Middle frontal gyrus (tissue), 1 donor: ENCODE measurements around the gene EIF4G2.

Source experiments
- DNase-seq: peaks from one replicate; pipeline ENCODE4 v3.0.0-alpha.2; 2015; ENCODE audit warnings: low spot score; ENCODE audit errors: extremely low spot score

EIF4G2 gene

DNA sequence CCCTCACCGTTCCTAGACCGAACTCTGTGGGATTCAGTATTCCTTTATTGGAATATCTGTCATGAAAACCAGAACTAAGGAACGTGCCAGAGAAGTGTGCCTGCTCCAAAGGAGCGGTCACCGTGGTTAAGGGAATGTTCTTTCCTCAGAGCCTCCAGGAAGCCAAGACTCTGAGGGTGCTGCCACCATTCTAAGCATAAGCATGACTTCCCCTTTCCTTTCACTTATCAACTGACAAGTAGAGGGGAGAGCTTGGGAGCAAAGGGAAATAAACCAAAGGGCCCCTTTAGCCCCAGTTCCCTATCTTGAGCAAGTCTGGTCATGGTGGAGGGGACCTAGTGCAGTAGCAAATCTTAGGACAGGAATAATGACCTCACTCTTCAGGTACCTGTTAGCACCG, 30.9 kb downstream of the EIF4G2 start:
- no peak for DNase-seq

DNA sequence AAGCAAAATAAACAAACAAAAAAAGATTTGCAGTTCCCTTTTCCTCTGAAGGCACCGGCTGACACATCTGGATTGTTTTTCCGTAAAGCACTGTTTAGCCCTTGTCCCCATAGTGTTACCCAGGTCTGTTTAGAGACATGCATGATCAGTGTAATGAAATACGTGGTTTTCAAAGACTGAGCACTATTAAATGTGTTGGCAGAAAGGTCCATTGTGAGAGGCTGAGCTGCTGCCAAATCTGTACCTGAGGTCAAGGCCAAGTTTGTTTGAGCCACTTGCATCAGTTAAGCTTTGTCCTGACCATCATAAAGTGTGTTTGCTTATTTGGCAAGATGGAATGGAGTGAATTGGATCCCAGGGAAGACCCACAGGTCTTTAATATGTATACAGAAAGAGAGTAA, 31.3 kb downstream of the EIF4G2 start:
- DNase-seq = no peak

DNA sequence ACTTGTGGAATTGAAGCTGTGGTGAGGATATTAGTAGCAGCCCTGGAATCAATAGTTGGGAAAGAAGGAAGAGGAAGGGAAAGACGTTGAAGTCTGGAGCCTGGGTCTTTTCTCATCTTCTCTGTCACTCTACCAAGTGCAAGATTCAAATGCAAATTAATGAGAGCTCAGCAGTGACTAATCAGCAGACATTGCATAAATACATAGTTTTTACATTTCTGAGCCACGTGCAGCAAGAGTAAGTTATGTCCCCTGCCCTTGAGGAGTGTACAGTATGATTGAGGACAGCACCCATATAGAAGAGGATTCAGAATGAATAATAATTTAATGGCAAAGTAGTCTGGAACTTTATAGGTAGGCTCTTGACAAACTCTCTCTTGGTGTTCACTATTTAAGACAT, 33.9 kb downstream of the EIF4G2 start:
- no peak for DNase-seq

DNA sequence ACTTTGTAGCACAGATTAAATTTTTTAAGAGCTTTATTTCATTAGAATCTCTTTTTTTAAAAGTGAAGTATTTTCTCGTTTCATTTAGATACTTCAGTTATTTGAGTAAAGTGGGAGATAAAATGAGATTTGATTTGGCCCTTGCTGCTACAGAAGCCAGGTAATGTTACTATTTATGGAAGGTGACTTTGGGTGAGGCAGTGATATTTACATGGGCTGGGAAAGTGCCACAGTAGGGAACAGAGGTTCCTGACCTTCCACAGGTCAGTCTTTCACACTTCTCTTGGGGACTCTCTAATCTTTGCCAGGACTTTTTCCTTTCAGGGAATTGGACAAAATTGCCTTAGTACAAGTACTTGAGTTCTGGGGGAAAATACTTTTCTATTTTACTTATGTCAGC, 37.3 kb downstream of the EIF4G2 start:
- no peak for DNase-seq

DNA sequence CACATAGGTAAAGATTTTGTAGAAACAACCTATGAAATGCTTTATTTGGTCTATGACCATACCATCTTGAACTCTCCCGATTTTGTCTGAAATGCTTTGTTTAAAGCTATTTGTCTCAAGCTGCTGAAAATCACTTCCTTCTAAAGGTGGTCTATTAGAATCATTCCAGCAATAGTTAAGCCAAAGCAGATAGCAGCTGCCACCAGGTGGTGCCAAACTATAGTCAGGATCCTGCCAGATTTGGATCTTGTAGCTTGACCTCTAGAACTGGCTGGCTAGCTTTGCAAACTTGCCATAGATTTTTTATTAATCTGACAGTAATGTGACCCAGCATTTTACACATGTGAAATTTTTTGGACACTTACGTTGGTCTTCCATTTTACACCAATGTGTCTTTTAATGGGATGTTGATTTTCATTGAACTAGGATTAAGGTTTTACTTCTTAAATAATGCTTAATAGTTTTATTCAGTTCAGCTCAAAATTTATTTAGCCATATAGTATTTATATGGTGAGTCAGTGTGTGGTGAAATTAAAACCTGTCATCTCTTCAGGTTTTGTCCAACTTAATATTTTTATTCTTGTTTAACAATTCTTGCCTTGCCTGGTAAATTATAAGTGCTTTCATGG, 38.0 kb downstream of the EIF4G2 start:
- DNase-seq = peak; percentile 49

DNA sequence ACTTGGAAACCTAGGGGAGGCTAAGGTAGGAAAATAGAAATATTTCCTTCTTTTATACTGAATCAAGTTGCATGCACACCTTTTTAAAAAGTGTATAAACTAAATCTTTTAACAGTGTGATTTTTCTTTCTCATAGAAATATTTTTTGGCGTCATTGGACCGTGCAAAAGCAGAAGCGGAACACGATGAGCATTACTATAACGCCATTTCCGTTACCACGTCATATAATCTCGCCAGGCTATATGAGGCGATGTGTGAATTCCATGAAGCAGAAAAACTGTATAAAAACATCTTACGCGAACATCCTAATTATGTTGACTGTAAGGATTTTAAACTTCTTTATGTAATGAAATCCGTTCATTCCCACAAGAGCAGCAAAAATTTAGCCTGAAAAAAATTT, 44.3 kb downstream of the EIF4G2 start:
- DNase-seq = no peak

DNA sequence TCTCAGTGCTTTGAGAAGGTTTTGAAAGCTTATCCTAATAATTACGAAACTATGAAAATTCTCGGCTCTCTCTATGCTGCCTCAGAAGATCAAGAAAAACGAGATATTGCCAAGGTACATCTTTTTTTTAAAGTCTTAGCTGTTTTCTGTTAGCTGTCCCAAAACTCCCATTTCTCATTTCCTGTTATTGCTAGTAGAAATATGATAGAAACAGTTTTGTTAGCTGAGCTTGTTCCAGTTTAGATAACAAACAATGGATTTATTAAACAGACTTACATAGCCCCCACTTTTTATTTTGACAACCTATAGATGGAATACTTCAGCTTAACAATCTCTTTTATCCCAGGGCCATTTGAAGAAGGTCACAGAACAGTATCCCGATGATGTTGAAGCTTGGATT, 45.0 kb downstream of the EIF4G2 start:
- DNase-seq = no peak

DNA sequence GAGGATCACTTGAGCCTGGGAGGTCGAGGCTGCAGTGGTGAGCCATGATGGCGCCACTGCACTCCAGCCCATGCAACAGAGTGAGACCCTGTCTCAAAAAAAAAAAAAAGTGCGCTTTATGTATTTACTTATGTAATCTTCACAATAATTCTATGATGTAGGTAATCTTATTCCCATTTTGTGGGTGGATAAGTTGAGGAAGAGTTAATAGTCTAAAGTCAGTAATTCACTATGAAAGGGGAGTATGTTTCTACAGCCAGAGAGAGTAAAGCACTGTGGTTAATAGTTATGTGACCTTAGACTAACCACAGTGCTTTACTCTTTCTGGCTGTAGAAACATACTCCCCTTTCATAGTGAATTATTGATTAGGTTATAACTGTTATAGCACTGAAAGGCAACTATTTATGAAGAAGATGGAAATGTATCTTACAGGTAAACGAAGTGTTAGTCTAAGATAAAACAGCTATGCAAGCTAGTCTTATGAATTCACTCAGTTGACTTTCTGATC, 45.8 kb downstream of the EIF4G2 start:
- DNase-seq = no peak

DNA sequence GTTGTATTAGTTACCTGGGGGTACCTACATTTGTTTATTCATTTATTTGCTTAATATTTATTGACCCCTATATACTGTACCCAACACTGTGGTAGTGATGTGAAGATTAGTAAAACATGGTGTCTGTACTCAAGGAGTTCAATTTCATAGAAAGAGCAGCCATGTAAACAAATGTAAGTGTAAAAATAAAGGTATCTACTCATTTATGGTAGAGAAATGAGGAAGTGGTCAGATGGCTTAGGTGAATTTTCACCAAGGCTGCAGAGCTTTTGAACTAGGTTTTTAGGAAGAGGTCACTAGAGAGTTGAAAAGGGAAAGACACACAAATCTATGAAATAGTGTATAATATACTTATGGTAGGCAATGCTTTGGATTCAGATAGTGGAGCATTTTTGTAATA, 46.5 kb downstream of the EIF4G2 start:
- no peak for DNase-seq

DNA sequence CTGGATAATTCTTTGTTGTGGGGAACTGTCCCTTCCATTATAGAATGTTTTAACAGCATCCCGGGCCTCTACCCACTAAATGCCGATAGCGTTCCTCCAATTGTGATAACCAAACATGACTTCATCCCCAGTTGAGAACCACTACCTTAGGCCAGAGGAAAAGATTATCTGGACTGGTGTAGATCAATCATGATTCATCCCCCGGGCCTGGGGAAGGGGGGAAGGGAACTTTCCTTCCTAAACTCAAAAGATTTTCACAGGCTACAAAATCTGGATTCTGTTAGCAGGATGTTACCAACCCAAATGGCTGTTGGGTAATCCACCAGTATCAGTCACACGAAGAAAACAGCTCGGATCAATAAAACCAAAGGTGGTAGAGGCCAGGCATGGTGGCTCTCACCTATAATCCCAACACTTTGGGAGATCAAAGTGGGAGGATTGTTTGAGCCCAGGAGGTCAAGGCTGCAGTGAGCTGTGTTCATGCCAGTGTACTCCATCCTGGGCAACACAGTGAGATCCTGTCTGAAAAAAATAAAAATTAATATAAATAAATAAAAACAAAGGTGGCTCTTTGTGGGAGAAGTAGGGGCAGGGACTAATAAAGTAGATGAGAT, 47.5 kb downstream of the EIF4G2 start:
- DNase-seq = no peak

DNA sequence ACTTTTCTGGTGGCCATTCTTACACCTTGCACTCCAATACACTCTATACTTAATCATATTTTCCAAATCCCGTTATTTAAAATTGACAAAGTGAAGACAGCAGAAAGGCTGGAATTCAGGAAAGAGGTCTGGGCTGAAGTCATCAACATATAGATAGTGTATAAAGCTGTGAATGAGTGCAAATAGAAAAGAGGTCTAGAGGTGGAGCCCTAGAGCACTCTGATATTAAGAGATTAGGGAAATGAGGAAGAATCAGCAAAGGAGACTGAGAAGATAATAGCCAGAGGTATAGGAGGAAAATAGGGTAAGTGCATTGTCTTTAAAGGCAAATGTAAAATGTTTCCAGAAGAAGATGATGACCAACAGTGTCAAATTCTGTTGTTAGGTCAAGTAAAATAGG, 49.8 kb downstream of the EIF4G2 start:
- DNase-seq = no peak

DNA sequence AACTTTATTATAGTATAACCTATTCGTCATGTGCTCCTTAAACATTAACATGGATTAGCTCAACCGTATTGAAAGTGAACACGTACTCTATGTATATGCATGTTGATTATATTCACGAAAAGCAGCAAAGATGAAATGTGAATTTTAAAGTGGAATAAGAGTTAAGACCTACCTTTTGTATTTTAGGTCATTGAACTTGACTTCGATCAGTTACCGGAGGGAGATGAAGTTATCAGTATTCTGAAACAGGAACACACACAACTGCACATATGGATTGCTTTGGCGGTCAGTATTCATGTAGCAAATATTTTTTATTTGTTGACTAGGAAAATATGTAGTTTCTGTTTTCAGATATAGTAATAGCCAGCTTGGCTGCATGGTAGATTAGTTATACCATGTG, 56.2 kb downstream of the EIF4G2 start:
- no peak for DNase-seq

DNA sequence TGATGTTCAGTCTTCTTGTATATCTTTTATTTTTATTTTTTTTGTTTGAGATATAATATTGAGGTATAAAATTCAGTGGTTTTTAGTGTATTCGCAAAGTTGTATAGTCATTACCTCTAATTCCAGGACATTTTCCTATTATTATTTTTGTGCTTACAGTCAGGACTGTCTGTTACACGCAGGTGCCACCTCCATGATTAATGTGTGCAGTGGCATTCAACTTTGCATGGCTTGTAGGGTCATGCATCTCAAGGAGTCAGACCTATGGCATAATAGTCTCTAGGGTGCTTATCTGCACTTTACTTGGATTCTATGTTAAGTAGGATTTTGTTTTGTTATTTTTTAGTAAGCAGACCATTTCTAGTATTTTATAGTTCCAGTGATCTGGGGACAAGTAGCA, 56.7 kb downstream of the EIF4G2 start:
- DNase-seq = no peak

DNA sequence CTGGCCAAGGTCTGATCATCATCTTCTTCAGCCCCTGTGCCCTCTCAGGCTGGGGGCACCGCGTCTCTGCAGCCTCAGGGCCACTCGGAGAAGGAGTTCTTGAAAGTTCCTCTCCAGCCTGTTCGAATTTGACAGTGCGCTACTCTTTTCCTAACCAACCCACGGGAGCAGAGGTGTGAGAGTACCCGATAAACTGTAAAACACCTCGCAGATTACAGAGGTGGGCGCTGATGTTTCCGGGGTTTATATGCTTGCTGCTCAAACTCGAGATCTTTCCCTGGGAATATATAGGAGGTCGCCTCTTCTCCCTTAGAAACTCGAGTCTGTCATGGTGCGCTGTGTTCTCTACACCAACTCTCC, 57.2 kb downstream of the EIF4G2 start:
- DNase-seq = no peak

DNA sequence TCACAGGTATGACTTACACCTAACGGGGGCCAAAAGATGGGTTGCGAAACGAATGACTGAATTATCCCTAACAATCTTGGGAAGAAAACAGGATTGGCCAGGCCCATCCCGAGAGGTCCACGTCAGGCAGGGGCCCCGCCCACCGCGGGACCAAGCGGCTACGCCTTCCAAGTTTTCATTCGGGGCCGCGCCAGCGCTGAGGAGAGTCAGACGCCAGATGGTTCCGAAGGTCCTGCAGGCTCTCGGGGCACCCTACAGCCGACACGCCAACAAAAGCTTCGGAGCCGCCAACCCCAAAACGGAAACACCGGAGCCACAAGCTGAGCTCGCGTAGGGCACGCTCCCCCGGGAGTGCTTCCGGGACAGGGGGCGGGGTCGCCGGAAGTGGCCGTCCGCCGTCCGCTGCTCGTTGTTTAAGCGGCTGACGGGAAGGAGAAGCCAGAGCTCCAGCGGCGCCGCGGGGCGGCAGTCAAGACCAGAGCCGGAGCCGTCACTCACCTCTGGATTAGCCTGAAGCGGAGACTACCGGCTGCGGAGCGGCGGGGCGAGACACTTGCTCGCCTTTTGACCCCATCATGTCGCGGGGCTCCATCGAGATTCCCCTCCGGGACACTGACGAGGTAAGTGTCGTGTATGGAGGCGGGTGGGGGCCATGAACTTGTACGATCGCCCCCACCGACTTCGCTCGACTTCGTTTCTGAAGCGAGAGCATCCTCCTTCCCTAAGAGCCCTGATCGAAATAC, 57.7 kb downstream of the EIF4G2 start, which contains the start of gene CTR9:
TSS of gene CTR9 (plus strand) at position 409 of the 743 bp plus-strand sequence. CDS start at position 576, 167 bp downstream.
- DNase-seq = peak; percentile 81

DNA sequence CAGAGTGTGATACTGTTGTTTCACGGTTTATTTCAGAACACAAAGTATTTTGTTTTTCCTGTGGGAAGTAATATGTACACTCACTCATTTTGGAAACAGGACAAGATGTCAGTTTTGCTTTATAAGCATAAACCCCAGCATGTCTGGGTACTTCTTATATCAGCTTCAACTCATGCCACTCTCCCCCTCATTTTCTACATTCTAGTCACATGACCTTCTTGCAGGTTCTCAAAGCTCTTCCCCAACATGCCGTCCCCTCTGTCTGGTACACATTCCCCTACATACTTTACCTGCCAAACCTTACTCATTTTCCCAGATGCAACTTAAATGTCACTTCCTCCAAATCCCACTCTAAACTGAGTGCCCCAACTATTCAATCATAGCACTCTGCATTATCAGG, 59.2 kb downstream of the EIF4G2 start:
- no peak for DNase-seq

DNA sequence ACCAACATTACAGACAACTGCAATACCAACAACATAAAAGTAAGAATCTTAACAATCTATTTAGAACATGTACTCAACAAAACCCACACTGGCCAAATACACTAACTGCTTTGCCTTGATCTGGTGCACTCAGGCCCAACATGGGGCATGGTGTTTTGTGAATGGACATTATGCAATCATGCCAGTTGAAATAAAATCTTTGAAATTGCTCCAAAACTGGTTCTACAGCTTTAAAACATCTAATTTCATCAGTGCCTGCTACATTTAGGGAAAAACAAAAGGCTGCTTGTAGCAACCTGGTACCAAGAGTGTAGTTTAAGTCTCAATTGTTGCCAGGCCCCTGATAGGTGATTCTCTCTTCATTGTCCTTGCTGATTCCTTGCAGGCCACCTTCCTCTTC, 61.0 kb downstream of the EIF4G2 start:
- no peak for DNase-seq
